HepG2 (cell line): ENCODE measurements around the gene AS3MT. TPM values are rescaled to one million over a fixed set of nuclear protein-coding genes. Genes with fewer than 3 reads are reported as not detected.

ENCODE experiments used
- ATAC-seq: fragments of 200-7000 bp; cut with Tn5 transposase; 3 replicates; pipeline ENCODE4 v1.9.1; 2020; ENCODE audit warnings: mild to moderate bottlenecking, moderate library complexity
- BruUV-seq: library from RNA; stranded (reverse); fragments of 400-500 nt; replicated peaks from 2 replicates; lab custom pipeline; 2021; lab: Mats Ljungman, UMichigan
- CTCF ChIA-PET: fragments of 300-600 bp; formaldehyde crosslinking; extraction: SDS; loops from one replicate; lab custom pipeline; 2021; ENCODE audit warnings: low total read pairs, inconsistent platforms, low intra/inter-chr PET ratio; lab: Yijun Ruan, JAX
- POLR2A ChIA-PET: fragments of 350-600 bp; sonication (Branson Sonifier 250); formaldehyde crosslinking; loops from one replicate; lab custom pipeline; 2020; ENCODE audit warnings: antibody characterized with exemption, inconsistent platforms; lab: Yijun Ruan, JAX
- DNase-seq: peaks from one replicate; pipeline ENCODE4 v3.0.0-alpha.2; 2015; ENCODE audit warnings: low spot score
- FAIRE-seq: peaks from 3 replicates; lab custom pipeline; 2011; peaks lifted over from hg19 to GRCh38; lab: Jason Lieb, UNC
- H2AFZ ChIP-seq: one replicate; pipeline ENCODE4 v1.6.1; 2011; ENCODE audit warnings: low read length, inconsistent platforms
- H3K27ac ChIP-seq: fragments of 300-600 bp; 3 replicates; pipeline ENCODE4 v1.8.0; 2011; ENCODE audit warnings: mixed run types, mild to moderate bottlenecking, mixed read lengths, low read length, inconsistent platforms; ENCODE audit not compliant: insufficient read depth; ENCODE audit errors: extremely low read length
- H3K27me3 ChIP-seq, 2 experiments: fragments of 200-600 bp in 1 of 2; 2 replicates in 1 of 2; 3 replicates in 1 of 2; pipeline versions ENCODE4 v1.6.0 to v1.8.0; 2011; ENCODE audit warnings: low read length in 2 of 2, mild to moderate bottlenecking in 2 of 2, moderate library complexity in 2 of 2, inconsistent platforms in 1 of 2; ENCODE audit not compliant: insufficient read depth in 2 of 2, control insufficient read depth in 1 of 2
- H3K36me3 ChIP-seq, 2 experiments: fragments of 200-600 bp in 1 of 2; replicated peaks in 1 of 2; 2 replicates in 1 of 2; 3 replicates in 1 of 2; pipeline versions ENCODE4 v1.5.1 to v1.8.0; 2011; ENCODE audit warnings: low read length in 2 of 2, inconsistent platforms in 1 of 2; ENCODE audit not compliant: insufficient read depth in 2 of 2, control insufficient read depth in 1 of 2
- H3K4me1 ChIP-seq: 2 replicates; pipeline ENCODE4 v1.5.1; 2012; ENCODE audit warnings: low read length, inconsistent platforms; ENCODE audit not compliant: insufficient read depth
- H3K4me2 ChIP-seq: 2 replicates; pipeline ENCODE4 v1.6.0; 2011; ENCODE audit warnings: low read depth, low read length, inconsistent platforms
- H3K4me3 ChIP-seq, 3 experiments: fragments of 200-600 bp in 1 of 3; sonication (generic), shearing (Covaris generic) in 1 of 3; replicated peaks in 1 of 3; 2 replicates each; pipeline ENCODE4 v1.5.1; 2011 to 2016; ENCODE audit warnings: low read length in 3 of 3, inconsistent platforms in 2 of 3, low read depth in 2 of 3, mild to moderate bottlenecking in 2 of 3, control low read depth in 1 of 3, mixed read lengths in 1 of 3; ENCODE audit not compliant: insufficient read depth in 1 of 3
- H3K79me2 ChIP-seq: one replicate; pipeline ENCODE4 v1.6.1; 2011; ENCODE audit warnings: low read length, inconsistent platforms; ENCODE audit not compliant: insufficient read depth
- H3K9ac ChIP-seq: 2 replicates; pipeline ENCODE4 v1.6.0; 2011; ENCODE audit warnings: mild to moderate bottlenecking, low read depth, low read length, inconsistent platforms; ENCODE audit not compliant: insufficient read depth
- H3K9me3 ChIP-seq: 2 replicates; pipeline ENCODE4 v1.5.1; 2012; ENCODE audit warnings: mild to moderate bottlenecking, low read length
- H4K20me1 ChIP-seq: 2 replicates; pipeline ENCODE4 v1.6.0; 2011; ENCODE audit warnings: inconsistent platforms, mild to moderate bottlenecking, low read length, moderate library complexity; ENCODE audit not compliant: insufficient read depth
- HIVEP1 ChIP-seq: sonication (generic); formaldehyde crosslinking; IDR thresholded peaks from 2 replicates; pipeline ENCODE4 v1.4.0; 2020; ENCODE audit warnings: mild to moderate bottlenecking, missing genetic modification reagents
- IRX3 ChIP-seq: sonication (generic); formaldehyde crosslinking; IDR thresholded peaks from 2 replicates; pipeline ENCODE4 v1.8.1; 2023; ENCODE audit warnings: mild to moderate bottlenecking, low read depth, missing genetic modification reagents, borderline replicate concordance
- RERE ChIP-seq: IDR thresholded peaks from 2 replicates; pipeline ENCODE4 v1.6.1; 2016; ENCODE audit warnings: low read depth, missing genetic modification reagents, missing compliant biosample characterization
- SRSF9 ChIP-seq: fragments of 200-400 bp; formaldehyde crosslinking; IDR thresholded peaks from 2 replicates; pipeline ENCODE4 v1.6.1; 2018; ENCODE audit warnings: borderline replicate concordance, mild to moderate bottlenecking, low read depth, low read length; ENCODE audit not compliant: insufficient read depth, poor library complexity, severe bottlenecking
- ZFP36 ChIP-seq: fragments of 150-350 bp; IDR thresholded peaks from 2 replicates; pipeline ENCODE4 v1.6.1; 2018; ENCODE audit warnings: borderline replicate concordance, low read length, low read depth; ENCODE audit not compliant: partially characterized antibody
- ZNF224 ChIP-seq: sonication (generic); formaldehyde crosslinking; IDR thresholded peaks from 2 replicates; pipeline ENCODE4 v1.5.0; 2020; ENCODE audit warnings: mild to moderate bottlenecking, missing genetic modification reagents
- ZNF264 ChIP-seq: sonication (generic); formaldehyde crosslinking; IDR thresholded peaks from 2 replicates; pipeline ENCODE4 v1.4.0; 2020; ENCODE audit warnings: missing genetic modification reagents
- ZNF318 ChIP-seq: sonication (generic); formaldehyde crosslinking; IDR thresholded peaks from 2 replicates; pipeline ENCODE4 v1.4.0; 2020; ENCODE audit warnings: mild to moderate bottlenecking, missing genetic modification reagents
- WGBS: methylation state at CpG from one replicate; pipeline ENCODE4 v1.1.6; 2017; ENCODE audit warnings: low lambda C conversion rate; 5-methylcytosine and 5-hydroxymethylcytosine counted together
- in situ Hi-C: cut with HindIII; loops from 2 replicates; pipeline ENCODE4 v1.10.0; 2017; ENCODE audit warnings: low pct_unique_long_range_greater_than_20kb; ENCODE audit not compliant: extremely low pct_ligation_motif_present
- intact Hi-C: fragments of 100-400 bp; cut with micrococcal nuclease; formaldehyde crosslinking; loops from one replicate; pipeline ENCODE4 v1.10.0; 2022; ENCODE audit not compliant: unreplicated experiment
- polyA plus RNA-seq, 8 experiments: library from polyadenylated mRNA; depleted of rRNA in 3 of 8; stranded (reverse) in 7 of 8; unstranded in 1 of 8; fragments of >200 nt; fragmentation: Illumina TruSeq in 4 of 8; extraction: Trizol in 4 of 8; gene quantifications; 2 replicates each; pipeline versions ENCODE4 v1.2.1 to v1.2.3, GENCODE V29; 2011 to 2016; ENCODE audit warnings: low read depth in 4 of 8, missing spikeins in 1 of 8, mixed read lengths in 1 of 8; ENCODE audit not compliant: insufficient read depth in 1 of 8
- total RNA-seq, 5 experiments: library from RNA; depleted of rRNA; stranded (reverse); fragments of >200 nt; fragmentation: Illumina TruSeq; extraction: Trizol; gene quantifications; 2 replicates each; pipeline ENCODE4 v1.2.3, GENCODE V29; 2016; ENCODE audit warnings: low read depth in 1 of 5

AS3MT gene
- total and polyA plus RNA-seq, 2 of the 13 experiments (the other 11 are each of a cell fraction or from before 2014, with no cell fraction given), result 8.7 to 17.4 TPM

- no peak for TF ChIP-seq ZNF318
- no peak for TF ChIP-seq IRX3 (CRISPR knock-in tag)
- TF ChIP-seq ZNF224 (CRISPR knock-in tag), result no peak
Measured at GRCh38 chr10:102949916-102950315, 80.6 kb downstream of the AS3MT start (continued).

- Histone ChIP-seq H3K4me1 (peaks cover 5% of the 10 kb centered on the region), H3K79me2 (peaks cover 4% of the 10 kb centered on the region), H3K4me3 (no peak overlapping the region), H2AFZ (no peak overlapping the region), H4K20me1 (no peaks in the 10 kb centered on the region), H3K4me2 (no peak overlapping the region), H3K36me3 (peaks cover 0 to 4% of the 10 kb centered on the region in 2 experiments; a peak in 1 of 5 replicates), H3K9ac (no peak overlapping the region), H3K9me3 (no peaks in the 10 kb centered on the region), H3K27me3 (no peaks in the 10 kb centered on the region), H3K27ac (no peak overlapping the region)
- no TSS peak for BruUV-seq
- in situ Hi-C loops (no loop called here), intact Hi-C loops (no loop called here)
- WGBS, result 95% methylated on average over 3 of the region's 3 CpGs
- ATAC-seq (no peak), FAIRE-seq (no peak), DNase-seq (no peak)
- POLR2A ChIA-PET, result no interaction called here
- CTCF ChIA-PET, result no interaction called here
- TF ChIP-seq HIVEP1 (CRISPR knock-in tag) (no peak), RERE (CRISPR knock-in tag) (no peak), ZFP36 (no peak), ZNF264 (no peak), SRSF9 (no peak)
Measured at GRCh38 chr10:102951316-102951715, 82.0 kb downstream of the AS3MT start.
